ENCODE measurements around the gene GNAZ.
"Not testable (repeated sequence)": the region's sequence is repeated elsewhere in the genome, so short reads cannot be mapped to it uniquely, and the experiment has no call there.

Gene GNAZ

GRCh38 chr22:23045461-23045860, 24.9 kb upstream of the GNAZ start:
- no peak for DNase-seq

GRCh38 chr22:23047265-23047664, 23.1 kb upstream of the GNAZ start:
- DNase-seq = no peak

GRCh38 chr22:23047742-23048141, 22.6 kb upstream of the GNAZ start:
- no peak for DNase-seq

- not testable (repeated sequence) for DNase-seq
Measured at GRCh38 chr22:23050546-23050945, 19.8 kb upstream of the GNAZ start.

- DNase-seq = no peak
Measured at GRCh38 chr22:23053051-23053707, 17.1 kb upstream of the GNAZ start.

- no peak for DNase-seq
Measured at GRCh38 chr22:23053912-23054530, 16.3 kb upstream of the GNAZ start.

GRCh38 chr22:23054531-23055257, 15.6 kb upstream of the GNAZ start:
- DNase-seq = no peak

GRCh38 chr22:23055449-23056179, 14.7 kb upstream of the GNAZ start:
- DNase-seq = no peak

GRCh38 chr22:23057331-23057730, 13.0 kb upstream of the GNAZ start:
- DNase-seq = no peak

- DNase-seq = no peak
Measured at GRCh38 chr22:23058063-23058462, 12.3 kb upstream of the GNAZ start.

GRCh38 chr22:23058481-23059283, 11.6 kb upstream of the GNAZ start:
- no peak for DNase-seq

GRCh38 chr22:23059284-23059948, 10.9 kb upstream of the GNAZ start:
- DNase-seq = no peak

GRCh38 chr22:23060612-23061400, 9.5 kb upstream of the GNAZ start:
- no peak for DNase-seq

- no peak for DNase-seq
Measured at GRCh38 chr22:23061471-23062280, 8.6 kb upstream of the GNAZ start.

- DNase-seq = no peak
Measured at GRCh38 chr22:23062616-23063538, 7.4 kb upstream of the GNAZ start.

- DNase-seq = no peak
Measured at GRCh38 chr22:23063539-23064380, 6.6 kb upstream of the GNAZ start.

GRCh38 chr22:23064381-23065068, 5.8 kb upstream of the GNAZ start:
- no peak for DNase-seq

GRCh38 chr22:23065069-23065451, 5.3 kb upstream of the GNAZ start:
- DNase-seq = no peak
